Caki2 (cell line): ENCODE data around the gene SGCE. TPM values are rescaled to one million over a fixed set of nuclear protein-coding genes. Genes with fewer than 3 reads are reported as not detected.
A peak's percentile ranks its signal among the peaks of the same experiment; 100 is the strongest.

Source experiments
- DNase-seq: peaks from one replicate; pipeline ENCODE4 v3.0.0-alpha.2; 2015; ENCODE audit warnings: low read depth
- in situ Hi-C: cut with HindIII; loops from 2 replicates; pipeline ENCODE4 v1.10.0; 2016; ENCODE audit warnings: low sequenced_read_pairs, low pct_unique_long_range_greater_than_20kb, mixed read lengths
- total RNA-seq: library from RNA; depleted of rRNA; stranded (reverse); fragments of >200 nt; shearing (Covaris generic); gene quantifications from 2 replicates; pipeline ENCODE4 v1.2.3, GENCODE V29; 2014; ENCODE audit warnings: low replicate concordance

The SGCE gene
- total RNA-seq, 1 experiment from 2014 or later, result 59.8 TPM

- in situ Hi-C loops, result no loop called here
These were observed 20.2 kb downstream of the SGCE start for GRCh38 chr7:94635687-94636086.

GRCh38 chr7:94634502-94634901 is 21.4 kb downstream of the SGCE start:
- no peak for DNase-seq
- in situ Hi-C loops, result no loop called here

More at GRCh38 chr7:94635687-94636086, 20.2 kb downstream of the SGCE start:
- no peak for DNase-seq

GRCh38 chr7:94633687-94634086 is 22.2 kb downstream of the SGCE start:
- no peak for DNase-seq
- in situ Hi-C loops, result no loop called here

- in situ Hi-C loops, result no loop called here
These were observed 23.0 kb downstream of the SGCE start for GRCh38 chr7:94633014-94633341.

GRCh38 chr7:94632338-94633013 is 23.5 kb downstream of the SGCE start:
- in situ Hi-C loops, result no loop called here
- DNase-seq, result peak; percentile 4

More at GRCh38 chr7:94633014-94633341, 23.0 kb downstream of the SGCE start:
- DNase-seq, result no peak

- DNase-seq, result no peak
- in situ Hi-C loops, result no loop called here
These were observed 25.1 kb downstream of the SGCE start for GRCh38 chr7:94630855-94631254.

GRCh38 chr7:94623820-94624219 is 32.1 kb downstream of the SGCE start:
- DNase-seq, result no peak
- in situ Hi-C loops, result no loop called here

- DNase-seq, result no peak
- in situ Hi-C loops, result no loop called here
These were observed 34.8 kb downstream of the SGCE start for GRCh38 chr7:94621120-94621519.

- in situ Hi-C loops, result no loop called here
- peak; percentile 83 for DNase-seq
These were observed 35.2 kb downstream of the SGCE start for GRCh38 chr7:94620703-94621118.

- no peak for DNase-seq
- in situ Hi-C loops, result no loop called here
These were observed 37.8 kb downstream of the SGCE start for GRCh38 chr7:94618126-94618525.

- in situ Hi-C loops, result no loop called here
- DNase-seq, result no peak
These were observed 39.1 kb downstream of the SGCE start for GRCh38 chr7:94616855-94617254.

GRCh38 chr7:94615666-94616065 is 40.3 kb downstream of the SGCE start:
- no peak for DNase-seq
- in situ Hi-C loops, result no loop called here

- DNase-seq, result no peak
- in situ Hi-C loops, result no loop called here
These were observed 43.3 kb downstream of the SGCE start for GRCh38 chr7:94612661-94613060.

- in situ Hi-C loops, result no loop called here
These were observed 43.7 kb downstream of the SGCE start for GRCh38 chr7:94612253-94612652.

GRCh38 chr7:94609561-94609960 is 46.4 kb downstream of the SGCE start:
- in situ Hi-C loops, result no loop called here
- DNase-seq, result no peak

More at GRCh38 chr7:94612253-94612652, 43.7 kb downstream of the SGCE start:
- DNase-seq, result no peak

- DNase-seq, result no peak
- in situ Hi-C loops, result no loop called here
These were observed 50.9 kb downstream of the SGCE start for GRCh38 chr7:94605031-94605430.

GRCh38 chr7:94602181-94602580 is 53.8 kb downstream of the SGCE start:
- DNase-seq, result no peak
- in situ Hi-C loops, result no loop called here

- in situ Hi-C loops, result no loop called here
- no peak for DNase-seq
These were observed 55.7 kb downstream of the SGCE start for GRCh38 chr7:94600267-94600666.

GRCh38 chr7:94595717-94596116 is 60.2 kb downstream of the SGCE start:
- in situ Hi-C loops, result no loop called here

GRCh38 chr7:94594882-94595281 is 61.1 kb downstream of the SGCE start:
- in situ Hi-C loops, result no loop called here
- DNase-seq, result no peak

More at GRCh38 chr7:94595717-94596116, 60.2 kb downstream of the SGCE start:
- no peak for DNase-seq
